Esophagus (tissue), 2 donors: ENCODE data around the gene CLPTM1L. TPM values are rescaled to one million over a fixed set of nuclear protein-coding genes. Genes with fewer than 3 reads are reported as not detected.

ENCODE experiments used
- H3K27ac ChIP-seq, 2 donors: one replicate each; pipeline ENCODE4 v1.5.1; 2013; ENCODE audit warnings: low read depth in 2 of 2, mild to moderate bottlenecking in 2 of 2, inconsistent platforms in 1 of 2, low read length in 1 of 2, moderate library complexity in 1 of 2
- H3K27me3 ChIP-seq, 2 donors: one replicate each; pipeline ENCODE4 v1.6.1; 2013; ENCODE audit warnings: low read length in 2 of 2, control low read depth in 1 of 2, mild to moderate bottlenecking in 1 of 2; ENCODE audit not compliant: insufficient read depth in 2 of 2, control insufficient read depth in 1 of 2
- H3K36me3 ChIP-seq, 2 donors: one replicate each; pipeline ENCODE4 v1.6.1; 2013; ENCODE audit warnings: low read length in 1 of 2; ENCODE audit not compliant: control insufficient read depth in 2 of 2, insufficient read depth in 2 of 2
- H3K4me1 ChIP-seq, 2 donors: one replicate each; pipeline ENCODE4 v1.6.1; 2013; ENCODE audit warnings: low read length in 1 of 2; ENCODE audit not compliant: control insufficient read depth in 2 of 2, insufficient read depth in 2 of 2
- H3K4me3 ChIP-seq, 2 donors: one replicate each; pipeline ENCODE4 v1.5.1; 2013; ENCODE audit warnings: low read length in 2 of 2, mild to moderate bottlenecking in 2 of 2, low read depth in 1 of 2, moderate library complexity in 1 of 2
- H3K9me3 ChIP-seq, 2 donors: one replicate each; pipeline ENCODE4 v1.6.1; 2013; ENCODE audit warnings: mild to moderate bottlenecking in 2 of 2, low read depth in 1 of 2, low read length in 1 of 2, moderate library complexity in 1 of 2; ENCODE audit not compliant: control insufficient read depth in 2 of 2, insufficient read depth in 1 of 2
- WGBS, 2 donors: extraction: QIAGEN DNeasy Blood & Tissue Kit; methylation state at CpG; one replicate each; pipeline ENCODE4 v1.1.7; 2013; 5-methylcytosine and 5-hydroxymethylcytosine counted together
- polyA plus RNA-seq, 2 donors: library from polyadenylated mRNA; stranded (reverse); fragments of 200-250 nt; gene quantifications; one replicate each; pipeline ENCODE4 v1.2.3, GENCODE V29; 2013
- donor health status: healthy with polysubstance abuse.
- donor health status: Bipolar disorder and iron deficiency.

The CLPTM1L gene
- polyA plus RNA-seq, 2 donors = 20.0 to 52.1 TPM

DNA sequence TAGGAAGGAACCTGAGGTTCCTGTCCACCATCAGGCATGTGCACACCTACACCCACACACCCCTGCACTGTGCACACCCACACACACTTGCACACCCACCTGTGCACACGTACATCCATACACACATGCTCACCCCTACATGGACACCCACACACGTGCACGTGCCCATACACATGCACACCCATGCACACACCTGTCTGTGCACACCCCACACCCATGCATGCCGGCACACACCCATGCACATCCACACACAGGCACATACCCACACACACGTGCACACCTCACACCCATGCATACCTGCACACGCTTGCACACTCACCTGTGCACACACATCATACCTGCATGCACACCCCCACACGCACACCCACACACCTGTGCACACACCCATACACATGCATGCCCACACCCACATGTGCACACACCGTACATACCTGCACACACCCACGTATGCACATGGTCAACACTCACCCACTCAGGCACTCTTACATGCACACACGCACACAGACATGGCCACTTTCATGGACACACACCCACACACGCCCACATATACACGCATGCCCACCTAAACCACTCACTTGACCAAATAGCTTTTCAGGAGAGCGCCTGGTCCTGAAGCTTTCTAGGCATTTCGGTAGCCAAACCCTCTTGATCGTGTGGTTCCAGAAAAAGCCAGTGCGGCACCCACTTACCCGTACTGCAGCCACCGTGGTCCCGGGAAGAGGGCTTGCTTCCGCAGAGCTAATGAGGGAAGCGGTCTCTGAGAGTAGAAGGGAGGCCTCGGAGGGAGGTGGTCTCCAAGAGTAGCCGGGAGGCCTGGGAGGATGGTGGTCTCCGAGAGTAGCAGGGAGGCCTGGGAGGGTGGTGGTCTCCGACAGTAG, 36.7 kb upstream of the CLPTM1L start:
- Histone ChIP-seq H3K4me3 (no peak overlapping the region), H3K9me3 (no peaks in the 10 kb centered on the region), H3K27me3 (peaks cover 0 to under 1% of the 10 kb centered on the region in 2 donors), H3K36me3 (no peaks in the 10 kb centered on the region), H3K27ac (no peak overlapping the region), H3K4me1 (peaks cover 0 to 7% of the 10 kb centered on the region in 2 donors)
- WGBS, 2 donors = 86 to 88% methylated on average over 25 of the region's 25 CpGs

DNA sequence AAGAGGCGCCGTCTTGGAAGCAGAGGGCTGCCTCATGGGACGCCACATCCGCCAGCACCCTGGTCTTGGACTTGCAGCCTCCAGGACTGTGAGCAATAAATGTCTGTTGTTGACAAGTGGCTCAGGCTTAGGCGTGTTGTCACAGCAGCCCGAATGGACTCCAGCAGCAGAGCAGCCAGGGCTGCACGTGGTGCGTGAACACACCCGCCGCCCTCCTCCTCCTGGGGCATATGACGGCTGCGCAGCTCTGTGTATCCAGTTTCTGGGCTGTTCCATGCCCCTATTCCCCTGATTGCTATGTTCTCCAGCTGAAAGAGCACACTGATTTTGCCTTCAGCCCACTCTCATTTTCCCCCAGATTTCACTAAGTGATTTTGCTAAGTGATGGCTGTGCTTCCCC, 36.0 kb upstream of the CLPTM1L start:
- no peaks in the 10 kb centered on the region for H3K36me3 ChIP-seq
- H3K4me1 ChIP-seq = peaks cover 0 to 4% of the 10 kb centered on the region in 2 donors
- H3K9me3 ChIP-seq = no peaks in the 10 kb centered on the region
- no peaks in the 10 kb centered on the region for H3K27me3 ChIP-seq
- no peak overlapping the region for H3K27ac ChIP-seq
- WGBS, 2 donors = 71 to 81% methylated on average over 12 of the region's 12 CpGs
- no peak overlapping the region for H3K4me3 ChIP-seq

DNA sequence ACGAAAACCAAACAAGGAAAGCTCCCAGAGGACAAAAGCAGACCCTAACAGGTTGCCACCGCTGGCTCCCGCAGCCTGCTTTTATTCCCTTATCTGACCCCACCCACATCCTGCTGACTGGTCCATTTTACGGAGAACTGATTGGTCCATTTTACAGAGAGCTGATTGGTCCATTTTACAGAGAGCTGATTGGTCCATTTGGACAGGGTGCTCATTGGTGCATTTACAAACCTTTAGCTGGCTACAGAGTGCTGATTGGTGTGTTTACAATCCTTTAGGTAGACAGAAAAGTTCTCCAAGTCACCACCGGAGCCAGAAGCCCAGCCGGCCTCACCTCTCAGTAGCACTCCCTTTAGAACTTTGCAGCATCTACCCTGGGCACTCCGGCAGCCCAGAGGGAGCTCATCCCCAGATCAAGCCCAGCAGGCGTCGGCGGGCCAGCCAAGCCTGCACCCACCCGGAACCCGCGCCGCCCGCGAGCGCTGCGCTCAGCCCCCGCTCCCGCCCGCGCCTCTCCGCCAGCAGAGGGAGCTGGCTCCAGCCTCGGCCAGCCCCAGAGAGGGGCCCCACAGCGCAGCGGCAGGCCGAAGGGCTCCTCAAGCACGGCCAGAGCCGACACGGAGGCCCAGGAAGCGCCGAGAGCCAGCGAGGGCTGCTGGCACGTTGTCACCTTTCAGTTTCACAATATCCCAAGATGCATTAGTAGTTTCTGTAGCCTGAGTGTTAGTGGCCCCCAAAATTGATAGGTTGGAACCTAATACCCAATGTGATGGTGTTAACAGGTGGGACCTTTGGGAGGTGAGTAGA, 35.3 kb upstream of the CLPTM1L start:
- H3K27me3 ChIP-seq = no peaks in the 10 kb centered on the region

DNA sequence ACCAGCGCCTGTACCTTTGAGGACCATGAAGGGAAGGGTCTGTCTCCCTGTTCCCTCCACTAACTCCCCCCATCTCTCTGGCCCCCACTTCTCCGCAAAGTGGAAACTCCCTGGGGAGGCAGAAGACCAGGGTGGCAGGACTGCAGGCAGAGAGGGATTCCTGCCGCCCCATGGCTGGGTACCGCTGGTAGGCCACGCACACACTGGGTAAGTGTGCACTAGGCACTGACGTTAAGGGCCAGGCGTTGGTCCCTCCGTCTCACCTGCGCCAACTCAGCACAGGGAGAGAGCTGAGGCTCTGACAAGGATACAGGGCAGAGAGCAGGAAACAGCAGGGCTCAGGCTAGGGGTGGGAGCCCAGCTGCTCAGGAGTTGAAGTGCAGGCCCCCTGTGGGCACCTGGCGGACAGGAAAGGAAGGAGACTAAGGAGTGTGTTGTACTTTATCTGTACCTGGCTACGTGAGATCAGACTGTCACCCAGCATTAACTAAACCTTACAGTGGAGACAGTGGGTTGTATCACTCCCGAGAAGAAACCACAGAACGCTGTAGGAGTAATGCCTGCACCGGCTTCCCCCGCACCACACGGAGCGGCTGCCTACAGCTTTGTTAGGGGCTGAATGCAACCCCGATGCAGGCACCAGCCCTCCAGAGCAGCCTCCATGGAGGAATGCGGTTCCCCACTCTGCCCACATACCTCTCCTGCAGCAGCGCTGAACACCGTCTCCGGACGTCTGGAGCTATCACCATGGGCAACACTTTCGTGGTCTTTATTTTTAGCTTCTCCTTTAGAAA, 34.2 kb upstream of the CLPTM1L start:
- Histone ChIP-seq H3K27me3 (no peaks in the 10 kb centered on the region), H3K4me1 (no peaks in the 10 kb centered on the region), H3K9me3 (no peaks in the 10 kb centered on the region), H3K36me3 (no peaks in the 10 kb centered on the region), H3K4me3 (no peak overlapping the region), H3K27ac (no peak overlapping the region)
- WGBS, 2 donors = 92 to 93% methylated on average over 24 of the region's 24 CpGs

More for the DNA sequence above, 35.3 kb upstream of the CLPTM1L start:
- Histone ChIP-seq H3K36me3 (no peaks in the 10 kb centered on the region), H3K4me1 (no peaks in the 10 kb centered on the region), H3K9me3 (no peaks in the 10 kb centered on the region), H3K27ac (no peak overlapping the region), H3K4me3 (no peak overlapping the region)
- WGBS, 2 donors = 17 to 23% methylated on average over 33 to 34 of the region's 34 CpGs

DNA sequence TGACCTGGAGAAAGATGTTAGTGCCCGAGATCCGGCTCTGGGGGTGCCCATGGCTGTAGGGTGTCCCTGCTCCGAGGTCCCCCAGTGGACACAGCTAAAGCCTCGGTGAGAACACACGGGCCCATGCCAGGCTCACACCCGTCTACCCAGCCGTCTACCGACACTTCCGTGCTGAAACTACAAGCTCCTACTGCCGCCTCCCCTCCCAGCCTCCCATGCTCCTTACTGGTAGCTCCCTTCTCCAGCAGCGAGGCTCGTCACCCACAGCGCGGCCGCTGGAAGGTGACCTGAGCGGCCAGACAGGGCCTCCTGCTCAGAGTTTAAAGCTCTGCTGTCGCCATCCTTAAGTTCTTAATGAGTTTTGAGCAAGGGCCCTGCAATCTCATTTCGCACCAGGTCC, 33.2 kb upstream of the CLPTM1L start:
- no peaks in the 10 kb centered on the region for H3K4me1 ChIP-seq
- no peaks in the 10 kb centered on the region for H3K27me3 ChIP-seq
- no peak overlapping the region for H3K27ac ChIP-seq
- no peaks in the 10 kb centered on the region for H3K9me3 ChIP-seq
- 90 to 92% methylated on average over 18 of the region's 18 CpGs for WGBS, 2 donors
- H3K36me3 ChIP-seq = no peaks in the 10 kb centered on the region
- no peak overlapping the region for H3K4me3 ChIP-seq

DNA sequence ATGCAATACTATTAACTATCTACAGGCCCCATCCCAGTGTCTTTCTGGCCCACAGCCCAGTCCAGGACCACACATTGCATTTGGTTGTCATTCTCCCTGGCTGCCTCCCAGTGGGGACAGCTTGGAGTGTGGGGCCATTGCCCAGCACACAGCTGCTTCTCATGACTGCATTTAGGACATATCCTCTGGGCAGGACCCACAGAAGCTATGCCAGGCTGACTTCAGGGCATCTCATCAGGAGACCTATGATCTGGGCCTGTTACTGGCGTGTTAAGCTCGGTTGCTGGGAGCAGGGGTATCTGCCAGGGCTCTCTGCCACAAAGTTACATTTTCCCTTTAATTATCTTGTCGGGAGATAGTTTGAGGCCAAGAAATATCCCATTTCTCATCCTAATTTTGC, 32.1 kb upstream of the CLPTM1L start:
- Histone ChIP-seq H3K27ac (no peak overlapping the region), H3K4me3 (no peak overlapping the region), H3K9me3 (no peaks in the 10 kb centered on the region), H3K27me3 (no peaks in the 10 kb centered on the region), H3K36me3 (no peaks in the 10 kb centered on the region), H3K4me1 (no peaks in the 10 kb centered on the region)
- WGBS, 2 donors = 74 to 76% methylated on average over 3 of the region's 3 CpGs

DNA sequence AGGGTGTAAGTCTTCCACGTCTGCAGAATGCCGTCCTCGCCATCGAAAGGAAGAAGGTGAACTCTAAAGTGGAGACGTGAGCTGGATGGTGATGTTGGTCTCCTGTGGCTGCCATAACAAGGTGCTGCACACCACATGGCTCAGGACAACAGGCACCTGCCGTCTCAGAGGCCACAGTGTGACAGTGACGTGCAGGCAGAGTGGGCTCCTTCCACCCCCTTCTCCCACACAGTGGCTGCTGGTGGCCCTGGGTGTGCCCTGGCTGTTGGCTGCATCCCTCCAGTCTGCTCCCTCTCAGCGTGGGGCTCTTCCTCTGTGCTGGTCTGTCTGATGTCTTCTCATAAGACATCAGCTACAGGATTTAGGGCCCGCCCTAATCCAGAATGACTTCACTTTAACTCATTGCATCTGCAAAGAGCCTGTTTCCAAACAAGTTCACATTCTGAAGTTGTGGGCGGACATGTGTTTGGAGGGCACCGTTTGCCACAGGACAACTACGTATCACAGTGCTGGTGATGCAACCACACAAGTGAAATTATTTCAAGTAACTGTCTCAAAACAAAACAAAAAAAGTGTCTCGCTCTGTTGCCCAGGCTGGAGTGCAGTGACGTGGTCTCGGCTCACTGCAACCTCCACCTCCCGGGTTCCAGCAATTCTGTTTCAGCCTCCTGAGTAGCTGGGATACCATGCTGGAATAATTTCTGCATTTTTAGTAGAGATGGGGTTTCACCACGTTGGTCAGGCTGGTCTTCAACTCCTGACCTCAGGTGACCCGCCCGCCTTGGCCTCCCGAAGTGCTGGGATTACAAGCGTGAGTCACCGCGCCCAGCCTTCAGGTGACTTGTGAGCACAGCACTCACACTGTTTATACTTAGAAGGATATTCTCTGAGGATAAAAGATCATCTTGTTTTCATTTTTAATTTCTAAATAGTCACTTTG, 31.2 kb upstream of the CLPTM1L start:
- H3K4me3 ChIP-seq = no peak overlapping the region
- H3K4me1 ChIP-seq = no peaks in the 10 kb centered on the region
- WGBS, 2 donors = 68 to 75% methylated on average over 23 of the region's 23 CpGs
- H3K27ac ChIP-seq = no peak overlapping the region
- H3K36me3 ChIP-seq = no peaks in the 10 kb centered on the region
- no peaks in the 10 kb centered on the region for H3K9me3 ChIP-seq
- H3K27me3 ChIP-seq = no peaks in the 10 kb centered on the region

DNA sequence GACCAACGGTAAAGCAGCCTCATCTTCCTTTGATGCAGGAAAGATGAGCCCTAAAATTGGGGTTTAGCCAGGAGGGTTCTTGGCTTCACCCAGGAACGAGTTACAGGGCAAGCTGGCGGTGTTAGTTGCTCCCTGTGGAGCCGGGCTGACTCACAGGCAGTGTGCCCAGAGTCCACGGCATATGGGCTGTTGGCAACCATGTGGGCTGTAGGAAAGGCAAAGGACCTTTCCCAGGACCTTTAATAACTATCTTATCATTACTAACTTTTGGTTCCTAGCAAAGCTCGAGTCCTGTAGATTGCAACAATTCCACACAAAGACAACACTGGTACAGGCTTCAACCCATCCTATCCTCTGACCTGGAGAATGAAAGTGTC, 29.8 kb upstream of the CLPTM1L start:
- H3K27me3 ChIP-seq = no peaks in the 10 kb centered on the region

More for the DNA sequence above, 29.8 kb upstream of the CLPTM1L start:
- Histone ChIP-seq H3K4me3 (no peak overlapping the region), H3K27ac (no peak overlapping the region), H3K4me1 (no peaks in the 10 kb centered on the region), H3K36me3 (no peaks in the 10 kb centered on the region), H3K9me3 (no peaks in the 10 kb centered on the region)
- 41 to 45% methylated on average over 6 of the region's 6 CpGs for WGBS, 2 donors
